SK-MEL-5 (cell line): ENCODE measurements around the gene PTPRC. TPM values are rescaled to one million over a fixed set of nuclear protein-coding genes. Genes with fewer than 3 reads are reported as not detected.

ENCODE experiments used
- DNase-seq: peaks from one replicate; pipeline ENCODE4 v3.0.0-alpha.2; 2016; ENCODE audit warnings: low read depth, low spot score
- in situ Hi-C: cut with HindIII; loops from 2 replicates; pipeline ENCODE4 v1.10.0; 2016; ENCODE audit warnings: low sequenced_read_pairs, high pct_unique_total_duplicates, low pct_unique_long_range_greater_than_20kb
- total RNA-seq: library from RNA; depleted of rRNA; stranded (reverse); fragments of >200 nt; shearing (Covaris generic); gene quantifications from 2 replicates; pipeline ENCODE4 v1.2.3, GENCODE V29; 2014

The PTPRC gene
- total RNA-seq, 1 experiment from 2014 or later = 0.45 TPM

DNA sequence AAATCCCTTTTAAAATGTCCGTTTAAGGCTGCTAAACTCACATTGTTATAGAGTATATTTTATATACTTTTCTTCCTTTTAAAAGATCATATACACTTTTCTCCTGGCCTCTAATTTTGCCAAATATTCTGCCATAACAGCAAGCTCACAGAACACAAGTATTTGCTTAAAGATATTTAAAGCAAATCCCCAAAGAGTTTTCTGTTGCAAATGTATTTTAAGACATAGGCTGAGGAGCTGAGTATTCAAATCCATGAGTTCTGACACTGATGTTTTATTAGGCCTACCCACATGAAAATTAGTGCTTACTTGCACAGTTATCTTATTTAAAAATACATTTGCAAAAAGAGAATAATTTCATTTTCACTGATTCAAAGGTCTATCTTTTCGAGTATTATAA lies 1.7 kb upstream of the PTPRC start:
- in situ Hi-C loops = no loop called here
- DNase-seq = no peak

DNA sequence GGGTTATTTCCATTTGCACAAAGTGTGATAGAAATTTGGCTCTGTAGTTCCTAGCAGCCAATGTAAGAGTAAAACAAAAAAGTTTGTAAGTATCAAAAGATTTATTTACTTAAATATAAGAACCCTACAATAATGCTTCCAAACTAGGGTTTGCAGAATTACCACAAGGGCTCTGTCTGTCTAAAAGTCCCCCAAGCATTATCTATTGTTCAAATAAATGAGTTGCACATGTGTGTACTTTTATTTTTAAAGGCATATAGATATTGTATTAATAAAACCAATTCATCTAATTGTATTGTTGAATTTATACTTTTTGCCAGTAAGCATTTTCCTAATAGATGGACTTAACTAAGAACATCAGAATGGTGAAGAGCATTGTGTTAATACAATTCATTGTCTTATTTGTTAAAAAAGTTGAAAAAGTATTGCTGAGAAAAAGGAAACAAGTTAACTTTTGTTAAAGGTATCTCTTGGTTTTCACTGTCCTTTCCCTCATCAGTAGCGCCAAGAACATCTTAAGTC lies 863 bp upstream of the PTPRC start:
- DNase-seq = no peak
- in situ Hi-C loops = no loop called here

DNA sequence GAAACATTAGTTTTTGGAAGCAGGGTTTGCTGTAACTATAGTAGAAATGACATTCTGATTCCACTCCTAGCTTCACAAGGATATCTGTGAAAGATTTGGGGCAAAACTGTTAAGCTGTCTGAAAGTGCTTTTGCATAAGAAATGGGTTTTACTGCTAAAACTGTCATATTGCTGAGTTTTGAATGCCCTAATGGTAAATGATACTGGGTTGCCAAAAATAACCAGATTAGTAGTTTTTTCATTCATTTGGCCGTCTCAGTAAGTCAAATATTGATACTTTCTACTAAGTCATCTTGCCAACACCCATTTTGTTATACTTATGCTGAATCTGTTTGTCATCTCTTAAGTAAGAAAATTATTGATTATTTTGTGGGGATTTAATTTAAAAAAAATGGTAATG lies 399 bp upstream of the PTPRC start:
- in situ Hi-C loops = no loop called here
- no peak for DNase-seq

GRCh38 chr1:198639671-198640143 lies 867 bp downstream of the PTPRC start:
- DNase-seq = no peak
- in situ Hi-C loops = no loop called here

GRCh38 chr1:198640174-198640573 lies 1.3 kb downstream of the PTPRC start:
- DNase-seq = no peak
- in situ Hi-C loops = no loop called here

- in situ Hi-C loops = no loop called here
- no peak for DNase-seq
Observed at GRCh38 chr1:198641501-198641900, 2.7 kb downstream of the PTPRC start.

GRCh38 chr1:198641966-198642668 lies 3.3 kb downstream of the PTPRC start:
- in situ Hi-C loops = no loop called here
- DNase-seq = no peak

DNA sequence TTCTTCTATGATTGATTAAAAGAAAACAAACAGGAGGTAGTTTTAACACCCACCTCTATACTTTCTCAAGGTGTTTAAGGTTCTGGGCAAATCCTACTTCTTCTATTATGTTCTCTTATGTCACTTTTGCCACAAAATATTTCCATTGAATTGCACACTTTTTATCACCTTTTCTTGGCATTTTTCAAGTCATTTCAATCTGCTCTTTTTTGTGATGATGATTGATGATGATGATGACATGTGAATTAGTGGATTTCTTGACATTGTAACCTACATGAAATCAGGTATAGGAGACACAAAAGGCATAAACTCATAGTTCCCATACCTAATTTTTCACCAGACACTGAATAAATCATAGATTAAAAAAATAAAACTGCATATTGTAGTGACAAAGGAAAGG lies 4.1 kb downstream of the PTPRC start:
- in situ Hi-C loops = no loop called here

DNA sequence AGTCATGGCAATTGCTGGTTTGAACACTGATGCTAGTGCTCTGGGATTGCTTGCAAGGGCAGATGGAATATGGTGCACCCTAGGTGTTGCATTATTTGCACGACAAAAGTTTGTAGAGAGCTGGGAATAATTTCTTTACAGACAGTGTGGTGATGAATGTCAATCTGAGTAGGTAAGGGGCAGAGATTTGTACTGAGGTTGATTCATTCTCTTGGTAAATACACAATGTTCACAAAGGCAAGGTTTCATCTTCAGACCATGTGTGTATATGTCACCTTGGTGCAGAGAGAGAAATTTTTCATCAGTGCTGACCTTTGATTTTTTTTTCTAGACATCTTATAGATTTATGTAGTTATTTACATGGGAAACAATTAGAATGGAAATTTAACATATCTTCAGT lies 5.0 kb downstream of the PTPRC start:
- DNase-seq = no peak
- in situ Hi-C loops = no loop called here

More for the DNA sequence above, 4.1 kb downstream of the PTPRC start:
- DNase-seq = no peak

- no peak for DNase-seq
- in situ Hi-C loops = no loop called here
Observed at GRCh38 chr1:198647055-198647454, 8.2 kb downstream of the PTPRC start.

DNA sequence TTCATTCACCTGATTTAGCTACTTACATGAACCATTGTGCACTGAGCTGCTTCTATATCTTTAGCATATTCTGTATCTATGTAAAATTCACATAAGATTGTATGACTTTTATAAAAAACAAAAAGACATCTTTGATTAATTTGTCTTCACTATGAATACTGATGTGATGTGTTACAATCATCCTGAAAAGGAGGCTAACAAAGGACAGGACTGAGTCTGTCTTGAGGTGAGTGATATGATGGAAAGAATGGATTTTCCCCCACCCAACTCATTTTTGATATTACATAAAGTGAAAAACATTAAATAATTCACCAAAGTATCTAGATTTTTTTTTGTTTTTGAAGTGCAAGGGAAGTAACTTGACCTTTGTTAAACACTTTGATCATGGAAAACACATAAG lies 9.8 kb downstream of the PTPRC start:
- no peak for DNase-seq
- in situ Hi-C loops = no loop called here

DNA sequence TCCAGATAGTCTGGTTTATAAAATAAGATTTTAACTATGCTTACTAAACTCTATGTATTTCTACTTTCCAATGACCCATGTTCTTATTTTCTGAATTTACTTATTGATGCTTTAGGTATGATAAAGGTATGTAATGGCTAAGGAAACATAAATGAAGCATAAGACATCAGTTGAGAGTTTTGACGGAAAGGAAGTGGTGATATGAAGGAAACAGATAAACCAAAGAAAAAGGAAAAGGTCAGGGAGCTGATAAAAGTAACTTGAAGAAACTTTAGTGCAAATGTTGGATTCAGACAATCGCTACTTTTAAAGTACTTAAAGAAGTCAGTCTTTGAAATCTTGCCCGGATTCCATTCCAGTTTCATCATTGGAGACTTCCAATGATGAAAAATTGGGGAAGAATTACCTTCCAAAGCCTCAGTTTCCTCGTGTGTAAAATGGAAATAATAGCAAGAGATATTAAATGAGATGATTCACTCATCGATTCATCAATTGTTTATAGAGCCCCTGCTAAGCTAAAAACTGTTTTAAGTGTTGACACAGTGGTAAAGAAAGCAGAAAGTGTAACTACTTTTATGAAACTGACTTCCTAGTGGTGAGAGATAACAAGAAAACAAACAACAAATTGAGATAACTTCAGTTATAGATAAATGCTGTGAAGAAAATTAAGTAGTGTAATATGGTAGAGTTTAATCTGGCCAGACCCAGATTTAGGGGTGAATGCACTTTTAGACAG lies 10.6 kb downstream of the PTPRC start:
- in situ Hi-C loops = no loop called here
- no peak for DNase-seq

DNA sequence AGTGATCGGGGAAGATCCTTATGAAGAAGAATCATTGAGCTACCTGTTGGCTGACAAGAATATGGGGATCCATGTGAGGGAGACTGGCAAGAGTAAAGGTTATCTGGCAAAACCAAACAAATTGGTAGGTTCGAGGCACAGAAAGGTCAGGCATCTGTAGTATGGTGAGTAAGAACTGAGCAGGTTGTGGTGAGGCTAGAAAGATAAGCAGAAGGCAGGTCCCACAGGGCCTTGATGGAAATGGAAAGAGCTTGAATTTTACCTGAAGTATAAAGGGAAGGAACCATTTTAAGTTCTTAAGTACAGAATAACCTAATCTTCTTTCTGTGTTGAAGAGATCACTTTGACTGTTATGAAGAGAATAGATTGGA lies 11.1 kb downstream of the PTPRC start:
- in situ Hi-C loops = no loop called here
- DNase-seq = no peak

DNA sequence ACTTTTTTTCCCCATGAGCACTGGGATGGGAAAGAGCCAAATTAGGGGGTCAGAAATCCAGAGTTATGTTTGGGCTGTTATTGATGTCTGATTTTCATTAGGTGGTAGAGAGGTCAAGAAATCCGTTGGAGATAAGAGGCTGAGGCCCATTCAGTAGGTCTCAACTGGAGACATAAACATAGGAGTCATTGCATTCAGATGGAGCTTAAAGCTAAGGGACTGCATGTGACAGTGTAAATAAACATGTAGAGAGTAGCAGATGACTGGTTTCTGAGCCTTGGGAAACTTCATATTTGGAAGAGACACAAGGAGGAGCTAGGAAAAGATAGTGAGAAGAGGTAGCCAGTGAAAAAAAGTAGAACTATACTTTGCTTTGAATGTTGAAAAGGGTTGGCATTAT lies 11.7 kb downstream of the PTPRC start:
- DNase-seq = no peak
- in situ Hi-C loops = no loop called here

DNA sequence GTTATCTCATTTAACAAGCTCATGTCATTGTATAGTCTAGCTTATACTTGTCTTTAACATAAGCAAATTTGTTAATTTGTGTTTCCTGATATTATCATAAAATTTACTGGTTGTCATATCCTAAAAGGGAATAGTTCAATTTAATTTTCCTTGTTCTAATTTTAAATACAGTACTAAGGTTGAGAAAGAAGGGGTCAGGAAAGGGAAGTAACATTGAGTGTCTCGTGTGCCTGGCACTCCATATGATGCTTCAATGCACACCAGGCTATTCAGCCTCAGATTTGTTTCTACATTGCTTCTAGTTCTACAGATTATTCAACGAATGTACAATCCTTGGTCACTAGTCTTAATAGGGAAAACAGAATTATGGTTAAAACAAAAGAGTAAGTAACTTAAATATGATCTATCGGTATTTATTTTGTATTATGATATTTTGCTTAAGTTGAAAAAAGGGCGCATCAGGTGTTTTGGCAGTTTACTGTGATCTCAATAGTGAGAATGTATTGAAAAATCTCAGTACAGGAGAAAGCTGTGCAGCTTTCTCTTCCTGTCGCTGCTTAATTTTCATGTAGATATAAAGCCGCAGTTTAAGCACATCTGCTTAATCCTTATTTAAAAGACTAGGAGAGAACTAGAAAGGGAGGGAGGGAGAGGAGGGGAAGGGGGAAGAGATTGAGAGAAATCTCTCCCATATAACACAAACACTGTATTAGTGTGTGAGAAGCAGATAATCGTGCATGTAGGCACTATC lies 13.0 kb downstream of the PTPRC start:
- DNase-seq = no peak
- in situ Hi-C loops = no loop called here

- DNase-seq = no peak
- in situ Hi-C loops = no loop called here
Observed at GRCh38 chr1:198653808-198654413, 15.1 kb downstream of the PTPRC start.

DNA sequence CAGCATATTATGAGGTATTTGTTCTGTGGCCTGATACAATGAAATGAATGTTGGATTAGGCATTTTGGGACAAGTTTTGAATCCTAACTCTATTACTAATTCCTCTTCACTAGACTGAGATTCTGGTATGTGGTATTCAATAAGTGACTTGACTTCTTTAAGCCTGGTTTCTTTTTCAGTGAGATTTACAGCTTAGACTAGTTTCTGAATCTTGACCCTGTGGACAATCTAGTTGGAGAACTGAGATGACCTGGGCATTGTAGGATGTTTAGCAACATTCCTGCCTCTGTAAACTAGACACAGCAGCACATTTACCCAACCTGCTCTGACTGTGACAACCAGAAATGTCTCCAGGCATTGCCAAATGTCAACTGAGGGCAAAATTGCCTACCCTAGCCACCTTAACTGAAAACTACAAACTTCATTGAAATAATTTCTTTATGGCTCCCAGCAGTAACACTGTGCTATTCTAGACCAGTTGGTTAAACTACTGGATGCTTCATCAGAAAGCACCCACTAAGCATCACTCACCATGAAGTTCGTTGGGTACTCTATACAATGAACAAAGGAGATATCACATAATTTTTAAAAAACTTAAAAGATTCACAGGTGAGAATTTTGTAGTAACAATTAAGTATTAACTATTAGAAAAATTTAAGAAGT lies 16.8 kb downstream of the PTPRC start:
- DNase-seq = no peak
- in situ Hi-C loops = no loop called here
